ENCODE results near the gene SORCS2.

- TF ChIP-seq, protein P1, sequence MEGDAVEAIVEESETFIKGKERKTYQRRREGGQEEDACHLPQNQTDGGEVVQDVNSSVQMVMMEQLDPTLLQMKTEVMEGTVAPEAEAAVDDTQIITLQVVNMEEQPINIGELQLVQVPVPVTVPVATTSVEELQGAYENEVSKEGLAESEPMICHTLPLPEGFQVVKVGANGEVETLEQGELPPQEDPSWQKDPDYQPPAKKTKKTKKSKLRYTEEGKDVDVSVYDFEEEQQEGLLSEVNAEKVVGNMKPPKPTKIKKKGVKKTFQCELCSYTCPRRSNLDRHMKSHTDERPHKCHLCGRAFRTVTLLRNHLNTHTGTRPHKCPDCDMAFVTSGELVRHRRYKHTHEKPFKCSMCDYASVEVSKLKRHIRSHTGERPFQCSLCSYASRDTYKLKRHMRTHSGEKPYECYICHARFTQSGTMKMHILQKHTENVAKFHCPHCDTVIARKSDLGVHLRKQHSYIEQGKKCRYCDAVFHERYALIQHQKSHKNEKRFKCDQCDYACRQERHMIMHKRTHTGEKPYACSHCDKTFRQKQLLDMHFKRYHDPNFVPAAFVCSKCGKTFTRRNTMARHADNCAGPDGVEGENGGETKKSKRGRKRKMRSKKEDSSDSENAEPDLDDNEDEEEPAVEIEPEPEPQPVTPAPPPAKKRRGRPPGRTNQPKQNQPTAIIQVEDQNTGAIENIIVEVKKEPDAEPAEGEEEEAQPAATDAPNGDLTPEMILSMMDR (IDR thresholded peaks at IDR 0.05) = no peak
- TF ChIP-seq RAD21 (IDR thresholded peaks at IDR 0.05; ENCODE audit: low read length) = no peak
- no peak for TF ChIP-seq CHD2 (IDR thresholded peaks at IDR 0.05; ENCODE audit: low read length, partially characterized antibody)
- no peak for TF ChIP-seq POLR2AphosphoS5 (IDR thresholded peaks at IDR 0.05; ENCODE audit: low read depth, low read length)
- TF ChIP-seq, protein P2, sequence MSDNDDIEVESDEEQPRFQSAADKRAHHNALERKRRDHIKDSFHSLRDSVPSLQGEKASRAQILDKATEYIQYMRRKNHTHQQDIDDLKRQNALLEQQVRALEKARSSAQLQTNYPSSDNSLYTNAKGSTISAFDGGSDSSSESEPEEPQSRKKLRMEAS (IDR thresholded peaks at IDR 0.05; ENCODE audit: low read depth) = no peak
- TF ChIP-seq NFIC (IDR thresholded peaks at IDR 0.05; ENCODE audit: borderline replicate concordance) = no peak
These were observed 591.2 kb downstream of the SORCS2 start for GRCh38 chr4:7783541-7783940.

Data from SK-N-SH (cell line).